SK-N-SH treated with all-trans-retinoic acid at 6 μM for 48 hours (cell line): ENCODE results near the gene HS3ST4.

Experiments
- GLIS3 ChIP-seq: fragments of 250-450 bp; sonication (Bioruptor Pico); IDR thresholded peaks from 2 replicates; pipeline ENCODE4 v1.5.0; 2020; ENCODE audit warnings: mild to moderate bottlenecking, moderate library complexity
- ZFP30 ChIP-seq: fragments of 450-650 bp; formaldehyde crosslinking; IDR thresholded peaks from 2 replicates; pipeline ENCODE4 v1.5.0; 2022; ENCODE audit warnings: mild to moderate bottlenecking, moderate library complexity
- TF ChIP-seq, protein P1 (sequence below): fragments of 250-450 bp; sonication (Bioruptor Pico); IDR thresholded peaks from 2 replicates; pipeline ENCODE4 v1.8.0; 2021; ENCODE audit warnings: low read depth, mild to moderate bottlenecking, moderate library complexity, borderline replicate concordance

DNA sequence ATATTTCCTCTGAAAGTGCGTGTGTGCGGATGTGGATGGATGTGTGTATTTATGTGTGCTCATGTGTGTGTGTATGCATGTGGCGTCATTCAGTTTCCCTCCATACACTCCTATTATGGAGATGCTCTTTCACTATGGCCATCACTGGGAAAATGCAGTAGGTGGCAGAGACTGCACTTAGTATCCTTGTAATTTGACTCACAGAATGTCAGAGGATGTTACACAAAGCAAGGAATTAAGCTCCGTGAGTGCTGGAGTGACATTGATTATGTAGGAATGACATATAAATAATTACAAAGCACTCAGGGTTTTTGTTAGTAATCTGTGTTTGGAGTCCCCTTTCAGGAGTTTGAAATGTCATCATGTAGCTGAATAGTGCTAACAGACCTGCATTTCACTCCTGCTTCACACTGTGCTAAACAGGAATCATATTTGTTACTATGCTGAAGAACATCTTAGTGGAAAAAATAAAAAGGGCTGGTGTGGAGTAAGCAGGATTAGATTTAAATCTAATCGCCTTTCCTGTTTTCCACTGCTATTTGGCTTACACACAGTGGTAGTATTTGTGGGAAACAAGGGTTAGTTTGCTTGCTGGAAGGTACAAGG lies 59.6 kb downstream of the HS3ST4 start:
- TF ChIP-seq, protein P1, sequence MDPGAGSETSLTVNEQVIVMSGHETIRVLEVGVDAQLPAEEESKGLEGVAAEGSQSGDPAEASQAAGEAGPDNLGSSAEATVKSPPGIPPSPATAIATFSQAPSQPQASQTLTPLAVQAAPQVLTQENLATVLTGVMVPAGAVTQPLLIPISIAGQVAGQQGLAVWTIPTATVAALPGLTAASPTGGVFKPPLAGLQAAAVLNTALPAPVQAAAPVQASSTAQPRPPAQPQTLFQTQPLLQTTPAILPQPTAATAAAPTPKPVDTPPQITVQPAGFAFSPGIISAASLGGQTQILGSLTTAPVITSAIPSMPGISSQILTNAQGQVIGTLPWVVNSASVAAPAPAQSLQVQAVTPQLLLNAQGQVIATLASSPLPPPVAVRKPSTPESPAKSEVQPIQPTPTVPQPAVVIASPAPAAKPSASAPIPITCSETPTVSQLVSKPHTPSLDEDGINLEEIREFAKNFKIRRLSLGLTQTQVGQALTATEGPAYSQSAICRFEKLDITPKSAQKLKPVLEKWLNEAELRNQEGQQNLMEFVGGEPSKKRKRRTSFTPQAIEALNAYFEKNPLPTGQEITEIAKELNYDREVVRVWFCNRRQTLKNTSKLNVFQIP (CRISPR knock-in tag) = no peak
- TF ChIP-seq ZFP30 (CRISPR knock-in tag) = no peak
- no peak for TF ChIP-seq GLIS3 (CRISPR knock-in tag)
